GM18499 (cell line): ENCODE measurements around the gene CACNA1G.

Experiments
- ATAC-seq: cut with Tn5 transposase; IDR thresholded peaks from one replicate; pipeline ENCODE4 v1.9.1; 2021; ENCODE audit warnings: moderate number of reproducible peaks; ENCODE audit not compliant: insufficient read depth, unreplicated experiment

The CACNA1G gene

GRCh38 chr17:50533185-50533584, 27.3 kb upstream of the CACNA1G start:
- no peak for ATAC-seq

GRCh38 chr17:50533720-50534148, 26.8 kb upstream of the CACNA1G start:
- no peak for ATAC-seq

- no peak for ATAC-seq
Observed at GRCh38 chr17:50534222-50534978, 26.1 kb upstream of the CACNA1G start.

- no peak for ATAC-seq
Observed at GRCh38 chr17:50534979-50535326, 25.6 kb upstream of the CACNA1G start.

- no peak for ATAC-seq
Observed at GRCh38 chr17:50535407-50535806, 25.1 kb upstream of the CACNA1G start.

GRCh38 chr17:50536683-50537646, 23.6 kb upstream of the CACNA1G start:
- no peak for ATAC-seq

- ATAC-seq, result no peak
Observed at GRCh38 chr17:50537721-50538548, 22.6 kb upstream of the CACNA1G start.

GRCh38 chr17:50538549-50539410, 21.7 kb upstream of the CACNA1G start:
- no peak for ATAC-seq

- ATAC-seq, result no peak
Observed at GRCh38 chr17:50539762-50540559, 20.6 kb upstream of the CACNA1G start.

GRCh38 chr17:50540560-50541401, 19.7 kb upstream of the CACNA1G start:
- ATAC-seq, result no peak

- ATAC-seq, result no peak
Observed at GRCh38 chr17:50541402-50541715, 19.2 kb upstream of the CACNA1G start.

- no peak for ATAC-seq
Observed at GRCh38 chr17:50541716-50542688, 18.5 kb upstream of the CACNA1G start.

GRCh38 chr17:50542795-50543774, 17.4 kb upstream of the CACNA1G start:
- ATAC-seq, result no peak

GRCh38 chr17:50544516-50544915, 16.0 kb upstream of the CACNA1G start:
- ATAC-seq, result no peak

GRCh38 chr17:50545311-50545710, 15.2 kb upstream of the CACNA1G start:
- ATAC-seq, result no peak

GRCh38 chr17:50546701-50547034, 13.8 kb upstream of the CACNA1G start:
- no peak for ATAC-seq
